ENCODE results near the gene CRYBA4. TPM values are rescaled to one million over a fixed set of nuclear protein-coding genes. Genes with fewer than 3 reads are reported as not detected.
A peak's percentile ranks its signal among the peaks of the same experiment; 100 is the strongest.

CRYBA4 gene
- total RNA-seq, 1 donor from 2014 or later, result 0.46 TPM

- Mint-ChIP-seq H3K4me3 (ENCODE audit: unreplicated experiment) (no peak overlapping the region), H3K27ac (ENCODE audit: unreplicated experiment) (no peak overlapping the region)
Observed at GRCh38 chr22:26615149-26615548, 6.6 kb upstream of the CRYBA4 start.

GRCh38 chr22:26615830-26616435 lies 5.8 kb upstream of the CRYBA4 start:
- Mint-ChIP-seq H3K4me3 (ENCODE audit: unreplicated experiment) (peak overlapping the region; percentile 16), H3K4me1 (ENCODE audit: unreplicated experiment) (peaks cover 45% of the 10 kb centered on the region), H3K9me3 (ENCODE audit: unreplicated experiment) (no peaks in the 10 kb centered on the region), H3K27ac (ENCODE audit: unreplicated experiment) (peak overlapping the region; percentile 30), H3K27me3 (ENCODE audit: unreplicated experiment) (peaks cover 9% of the 10 kb centered on the region), H3K36me3 (ENCODE audit: low read depth, unreplicated experiment) (peaks cover 5% of the 10 kb centered on the region)
- no peak for DNase-seq (ENCODE audit: low spot score)
- TF ChIP-seq CTCF (IDR thresholded peaks at IDR 0.05; ENCODE audit: unreplicated experiment), result no peak

More at GRCh38 chr22:26615149-26615548, 6.6 kb upstream of the CRYBA4 start:
- Mint-ChIP-seq H3K36me3 (ENCODE audit: low read depth, unreplicated experiment) (peaks cover 5% of the 10 kb centered on the region), H3K27me3 (ENCODE audit: unreplicated experiment) (peaks cover 9% of the 10 kb centered on the region), H3K4me1 (ENCODE audit: unreplicated experiment) (peaks cover 45% of the 10 kb centered on the region), H3K9me3 (ENCODE audit: unreplicated experiment) (no peaks in the 10 kb centered on the region)
- DNase-seq (ENCODE audit: low spot score), result no peak
- TF ChIP-seq CTCF (IDR thresholded peaks at IDR 0.05; ENCODE audit: unreplicated experiment), result no peak

GRCh38 chr22:26616650-26617049 lies 5.1 kb upstream of the CRYBA4 start:
- H3K36me3 Mint-ChIP-seq (ENCODE audit: low read depth, unreplicated experiment), result peaks cover 5% of the 10 kb centered on the region
- no peaks in the 10 kb centered on the region for H3K9me3 Mint-ChIP-seq (ENCODE audit: unreplicated experiment)
- peaks cover 9% of the 10 kb centered on the region for H3K27me3 Mint-ChIP-seq (ENCODE audit: unreplicated experiment)
- TF ChIP-seq CTCF (IDR thresholded peaks at IDR 0.05; ENCODE audit: unreplicated experiment), result no peak
- H3K4me3 Mint-ChIP-seq (ENCODE audit: unreplicated experiment), result peak overlapping the region; percentile 16
- H3K27ac Mint-ChIP-seq (ENCODE audit: unreplicated experiment), result no peak overlapping the region
- H3K4me1 Mint-ChIP-seq (ENCODE audit: unreplicated experiment), result peaks cover 45% of the 10 kb centered on the region
- no peak for DNase-seq (ENCODE audit: low spot score)

GRCh38 chr22:26617271-26618199 lies 4.2 kb upstream of the CRYBA4 start, which contains the start of gene CRYBB1:
CRYBB1 (minus strand) TSS chr22:26618027; CDS start chr22:26616319, 1,708 bp downstream.
- peak within 1 kb of the TSS; percentile 23 for H3K4me3 Mint-ChIP-seq (ENCODE audit: unreplicated experiment)
- peaks cover 9% of the 10 kb centered on the region for H3K27me3 Mint-ChIP-seq (ENCODE audit: unreplicated experiment)
- H3K9me3 Mint-ChIP-seq (ENCODE audit: unreplicated experiment), result no peaks in the 10 kb centered on the region
- TF ChIP-seq CTCF (IDR thresholded peaks at IDR 0.05; ENCODE audit: unreplicated experiment), result no peak
- H3K4me1 Mint-ChIP-seq (ENCODE audit: unreplicated experiment), result peaks cover 45% of the 10 kb centered on the region
- DNase-seq (ENCODE audit: low spot score), result no peak
- no peaks in the 10 kb centered on the region for H3K36me3 Mint-ChIP-seq (ENCODE audit: low read depth, unreplicated experiment)
- peak within 1 kb of the TSS; percentile 63 for H3K27ac Mint-ChIP-seq (ENCODE audit: unreplicated experiment)

All from endothelial cell (in vitro differentiated cells).